ENCODE data around the gene PLAGL1. TPM values are rescaled to one million over a fixed set of nuclear protein-coding genes. Genes with fewer than 3 reads are reported as not detected.

The PLAGL1 gene
- total and polyA plus RNA-seq, 2 experiments from 2014 or later: 22.8 to 43.8 TPM

- Histone ChIP-seq H3F3A (ENCODE audit: insufficient read depth) (no peaks in the 10 kb centered on the region), H3K4me1 (ENCODE audit: insufficient read depth) (0 out of 2 replicates have a peak, but pooled peaks cover 7% of the 10 kb centered on the region), H3K27me3 (replicated peaks; ENCODE audit: insufficient read depth) (no peaks in the 10 kb centered on the region), H2AFZ (no peak overlapping the region), H3K9me2 (ENCODE audit: insufficient read depth) (no peaks in the 10 kb centered on the region), H3K79me2 (ENCODE audit: insufficient read depth) (no peaks in the 10 kb centered on the region), H3K9me3 (ENCODE audit: low read depth) (no peaks in the 10 kb centered on the region), H3K36me3 (ENCODE audit: low read depth) (peaks cover 5% of the 10 kb centered on the region; the same call in 1 of the 2 replicates), H3K27ac (no peak overlapping the region), H4K20me1 (ENCODE audit: insufficient read depth) (no peaks in the 10 kb centered on the region; the same call in 1 of the 2 replicates), H3K9ac (no peak overlapping the region), H3K4me2 (ENCODE audit: unreplicated experiment) (no peak overlapping the region), H3K4me3 (no peak overlapping the region)
- in situ Hi-C loops (cut with MboI): no loop called here
- no peak for DNase-seq
- 83 to 88% methylated on average over 11 of the region's 11 CpGs for WGBS, 2 experiments (ENCODE audit: low coverage in 1 of 2, low lambda C conversion rate in 2 of 2, missing lambda C conversion rate in 2 of 2)
- no peak for TF ChIP-seq EZH2 (IDR thresholded peaks at IDR 0.05; ENCODE audit: insufficient read depth, poor library complexity, severe bottlenecking)
- no peak for TF ChIP-seq EZH2phosphoT487 (IDR thresholded peaks at IDR 0.05; ENCODE audit: insufficient read depth, low read depth)
These were observed 49.1 kb downstream of the PLAGL1 start for GRCh38 chr6:143958839-143959399.

- Histone ChIP-seq H3K4me2 (ENCODE audit: unreplicated experiment) (no peak overlapping the region), H3K79me2 (ENCODE audit: insufficient read depth) (no peaks in the 10 kb centered on the region), H3K9me2 (ENCODE audit: insufficient read depth) (no peaks in the 10 kb centered on the region), H4K20me1 (ENCODE audit: insufficient read depth) (no peaks in the 10 kb centered on the region; the same call in 1 of the 2 replicates), H3K4me3 (no peak overlapping the region), H3F3A (ENCODE audit: insufficient read depth) (no peaks in the 10 kb centered on the region), H3K27me3 (replicated peaks; ENCODE audit: insufficient read depth) (no peaks in the 10 kb centered on the region), H3K9ac (no peak overlapping the region), H3K9me3 (ENCODE audit: low read depth) (no peaks in the 10 kb centered on the region), H3K27ac (no peak overlapping the region), H3K36me3 (ENCODE audit: low read depth) (peaks cover 5% of the 10 kb centered on the region; the same call in 1 of the 2 replicates), H3K4me1 (ENCODE audit: insufficient read depth) (0 out of 2 replicates have a peak, but pooled peaks cover 6% of the 10 kb centered on the region), H2AFZ (no peak overlapping the region)
- in situ Hi-C loops (cut with MboI): no loop called here
- TF ChIP-seq EZH2 (IDR thresholded peaks at IDR 0.05; ENCODE audit: insufficient read depth, poor library complexity, severe bottlenecking) (no peak), EZH2phosphoT487 (IDR thresholded peaks at IDR 0.05; ENCODE audit: insufficient read depth, low read depth) (no peak)
- DNase-seq: no peak
- WGBS, 2 experiments (ENCODE audit: low coverage in 1 of 2, low lambda C conversion rate in 2 of 2, missing lambda C conversion rate in 2 of 2): 57 to 58% methylated on average over 4 of the region's 4 CpGs
These were observed 50.3 kb downstream of the PLAGL1 start for GRCh38 chr6:143957679-143958274.

DNA sequence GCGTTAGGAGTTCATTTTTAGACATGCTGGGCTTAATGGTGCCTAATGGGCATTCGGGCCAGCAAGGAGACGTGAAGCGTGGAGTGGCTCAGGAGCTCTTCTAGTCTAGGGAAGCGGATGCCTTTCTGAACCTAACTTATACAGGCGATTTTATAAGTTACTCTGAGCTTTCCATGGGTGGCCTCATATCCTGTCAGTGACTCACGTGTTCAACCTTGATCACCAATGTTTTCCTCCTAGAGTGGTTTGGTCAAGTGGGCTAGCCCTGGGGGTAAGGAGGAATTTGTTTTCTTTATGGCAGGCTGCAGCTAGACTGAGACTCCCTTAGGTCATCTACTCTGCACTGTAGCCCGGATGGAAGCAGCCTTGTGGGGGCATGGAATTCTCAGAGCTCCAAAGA, 52.1 kb downstream of the PLAGL1 start:
- no peak overlapping the region for H3K9ac ChIP-seq
- no peaks in the 10 kb centered on the region; the same call in 1 of the 2 replicates for H4K20me1 ChIP-seq (ENCODE audit: insufficient read depth)
- H3K4me1 ChIP-seq (ENCODE audit: insufficient read depth): no peaks in the 10 kb centered on the region
- no peak overlapping the region for H2AFZ ChIP-seq
- H3K9me3 ChIP-seq (ENCODE audit: low read depth): no peaks in the 10 kb centered on the region
- in situ Hi-C loops (cut with MboI): no loop called here
- WGBS, 2 experiments (ENCODE audit: low coverage in 1 of 2, low lambda C conversion rate in 2 of 2, missing lambda C conversion rate in 2 of 2): 88% methylated on average over 8 of the region's 8 CpGs
- no peaks in the 10 kb centered on the region for H3K79me2 ChIP-seq (ENCODE audit: insufficient read depth)
- H3K4me3 ChIP-seq: no peak overlapping the region
- H3F3A ChIP-seq (ENCODE audit: insufficient read depth): no peaks in the 10 kb centered on the region
- no peak for DNase-seq
- no peaks in the 10 kb centered on the region for H3K27me3 ChIP-seq (replicated peaks; ENCODE audit: insufficient read depth)
- H3K9me2 ChIP-seq (ENCODE audit: insufficient read depth): no peaks in the 10 kb centered on the region
- TF ChIP-seq EZH2phosphoT487 (IDR thresholded peaks at IDR 0.05; ENCODE audit: insufficient read depth, low read depth): no peak
- TF ChIP-seq EZH2 (IDR thresholded peaks at IDR 0.05; ENCODE audit: insufficient read depth, poor library complexity, severe bottlenecking): no peak
- peaks cover 5% of the 10 kb centered on the region; the same call in 1 of the 2 replicates for H3K36me3 ChIP-seq (ENCODE audit: low read depth)
- H3K4me2 ChIP-seq (ENCODE audit: unreplicated experiment): no peak overlapping the region
- no peak overlapping the region for H3K27ac ChIP-seq

- no peaks in the 10 kb centered on the region for H3K9me2 ChIP-seq (ENCODE audit: insufficient read depth)
- H3F3A ChIP-seq (ENCODE audit: insufficient read depth): no peaks in the 10 kb centered on the region
- no peaks in the 10 kb centered on the region for H3K79me2 ChIP-seq (ENCODE audit: insufficient read depth)
- no peaks in the 10 kb centered on the region for H3K27me3 ChIP-seq (replicated peaks; ENCODE audit: insufficient read depth)
- H3K27ac ChIP-seq: no peak overlapping the region
- no peak overlapping the region for H2AFZ ChIP-seq
- no peaks in the 10 kb centered on the region for H3K9me3 ChIP-seq (ENCODE audit: low read depth)
- H3K4me1 ChIP-seq (ENCODE audit: insufficient read depth): no peaks in the 10 kb centered on the region
- WGBS, 2 experiments (ENCODE audit: low coverage in 1 of 2, low lambda C conversion rate in 2 of 2, missing lambda C conversion rate in 2 of 2): 71 to 79% methylated on average over 4 of the region's 4 CpGs
- peaks cover 3% of the 10 kb centered on the region; the same call in 1 of the 2 replicates for H3K36me3 ChIP-seq (ENCODE audit: low read depth)
- in situ Hi-C loops (cut with MboI): no loop called here
- H3K4me3 ChIP-seq: no peak overlapping the region
- H3K4me2 ChIP-seq (ENCODE audit: unreplicated experiment): no peak overlapping the region
- DNase-seq: no peak
- H4K20me1 ChIP-seq (ENCODE audit: insufficient read depth): no peaks in the 10 kb centered on the region
- H3K9ac ChIP-seq: no peak overlapping the region
- TF ChIP-seq EZH2phosphoT487 (IDR thresholded peaks at IDR 0.05; ENCODE audit: insufficient read depth, low read depth) (no peak), EZH2 (IDR thresholded peaks at IDR 0.05; ENCODE audit: insufficient read depth, poor library complexity, severe bottlenecking) (no peak)
These were observed 54.1 kb downstream of the PLAGL1 start for GRCh38 chr6:143953922-143954321.

Data from GM23248 (cell line).